GM12878 (cell line): ENCODE results near the gene RPS6KA2.

Experiments used
- CHD1 ChIP-seq: IDR thresholded peaks from 2 replicates; pipeline ENCODE4 v1.6.1; 2012; ENCODE audit warnings: low read depth, low read length, improper control_type of control experiment
- GATAD2B ChIP-seq: fragments of 450-650 bp; conservative IDR thresholded peaks from 2 replicates; pipeline ENCODE4 v1.6.1; 2017; ENCODE audit warnings: low read depth, mild to moderate bottlenecking, moderate library complexity
- HDAC6 ChIP-seq: fragments of 200-600 bp; sonication (generic); IDR thresholded peaks from one replicate; pipeline ENCODE4 v1.8.0; 2017; ENCODE audit warnings: antibody characterized with exemption; ENCODE audit not compliant: unreplicated experiment
- NFYA ChIP-seq: IDR thresholded peaks from 2 replicates; pipeline ENCODE4 v1.6.1; 2011; ENCODE audit warnings: low read depth, mild to moderate bottlenecking, low read length, improper control_type of control experiment, borderline replicate concordance
- PAX8 ChIP-seq: fragments of 450-650 bp; IDR thresholded peaks from 2 replicates; pipeline ENCODE4 v1.6.1; 2017; ENCODE audit warnings: mild to moderate bottlenecking, moderate library complexity
- POLR2A ChIP-seq: IDR thresholded peaks from 2 replicates; pipeline ENCODE4 v1.6.1; 2011; ENCODE audit warnings: low read depth, mild to moderate bottlenecking, low read length
- SIX5 ChIP-seq: IDR thresholded peaks from 2 replicates; pipeline ENCODE4 v1.6.1; 2011; ENCODE audit warnings: mild to moderate bottlenecking, low read depth, low read length, moderate library complexity; ENCODE audit not compliant: severe bottlenecking
- STAT1 ChIP-seq: fragments of 450-650 bp; conservative IDR thresholded peaks from 2 replicates; pipeline ENCODE4 v1.6.1; 2014; ENCODE audit warnings: antibody characterized with exemption, mild to moderate bottlenecking
- TF ChIP-seq, protein P1 (sequence below), 3 experiments: IDR thresholded peaks in 2 of 3; conservative IDR thresholded peaks in 1 of 3; 2 replicates each; pipeline ENCODE4 v1.5.1; 2011; ENCODE audit warnings: low read depth in 3 of 3, low read length in 3 of 3, mild to moderate bottlenecking in 3 of 3, control low read depth in 2 of 3, moderate library complexity in 2 of 3, inconsistent platforms in 1 of 3, mixed read lengths in 1 of 3; ENCODE audit not compliant: control insufficient read depth in 2 of 3, insufficient read depth in 1 of 3; ENCODE audit errors: extremely low read depth in 1 of 3

DNA sequence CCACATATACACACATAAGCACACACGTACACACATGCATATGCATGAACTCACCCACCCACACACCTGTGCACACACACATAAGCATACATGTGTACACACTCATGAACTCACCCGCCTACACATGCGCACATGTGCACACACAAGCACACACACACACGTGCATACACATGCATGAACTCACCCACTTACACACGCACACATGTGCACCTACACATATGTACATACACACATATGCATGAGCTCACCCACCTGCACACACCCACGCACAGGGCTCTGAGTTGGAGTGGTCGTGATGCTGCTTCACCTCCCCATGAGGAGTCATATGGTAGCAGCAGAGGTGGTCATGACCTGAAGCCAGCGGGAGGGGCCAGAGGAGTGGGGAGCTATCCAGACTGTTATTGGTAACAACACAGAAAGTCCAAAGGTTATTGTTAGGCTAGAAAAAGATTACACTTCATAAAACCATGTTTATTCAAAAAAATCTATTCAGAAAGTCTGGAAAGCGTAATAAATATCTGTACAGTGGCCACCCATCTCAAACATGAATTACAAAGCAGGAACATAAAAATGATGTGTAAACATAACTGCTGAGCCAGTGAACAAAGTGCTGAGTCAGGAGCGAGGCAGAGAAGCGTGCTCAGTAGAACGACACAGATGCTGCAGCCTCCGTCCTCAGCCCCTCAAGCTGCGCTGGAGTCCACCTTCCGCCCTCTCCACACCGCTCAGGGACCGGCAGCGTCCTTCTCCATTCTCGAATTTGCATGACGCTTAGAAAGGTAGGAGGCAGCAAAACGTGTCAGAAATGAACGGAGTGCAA is 217.9 kb downstream of the RPS6KA2 start:
- TF ChIP-seq, protein P1, sequence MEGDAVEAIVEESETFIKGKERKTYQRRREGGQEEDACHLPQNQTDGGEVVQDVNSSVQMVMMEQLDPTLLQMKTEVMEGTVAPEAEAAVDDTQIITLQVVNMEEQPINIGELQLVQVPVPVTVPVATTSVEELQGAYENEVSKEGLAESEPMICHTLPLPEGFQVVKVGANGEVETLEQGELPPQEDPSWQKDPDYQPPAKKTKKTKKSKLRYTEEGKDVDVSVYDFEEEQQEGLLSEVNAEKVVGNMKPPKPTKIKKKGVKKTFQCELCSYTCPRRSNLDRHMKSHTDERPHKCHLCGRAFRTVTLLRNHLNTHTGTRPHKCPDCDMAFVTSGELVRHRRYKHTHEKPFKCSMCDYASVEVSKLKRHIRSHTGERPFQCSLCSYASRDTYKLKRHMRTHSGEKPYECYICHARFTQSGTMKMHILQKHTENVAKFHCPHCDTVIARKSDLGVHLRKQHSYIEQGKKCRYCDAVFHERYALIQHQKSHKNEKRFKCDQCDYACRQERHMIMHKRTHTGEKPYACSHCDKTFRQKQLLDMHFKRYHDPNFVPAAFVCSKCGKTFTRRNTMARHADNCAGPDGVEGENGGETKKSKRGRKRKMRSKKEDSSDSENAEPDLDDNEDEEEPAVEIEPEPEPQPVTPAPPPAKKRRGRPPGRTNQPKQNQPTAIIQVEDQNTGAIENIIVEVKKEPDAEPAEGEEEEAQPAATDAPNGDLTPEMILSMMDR (IDR thresholded peaks at IDR 0.05 in 2 of 3, conservative IDR thresholded peaks at IDR 0.05 in 1 of 3; ENCODE audit: control insufficient read depth in 2 of 3, extremely low read depth in 1 of 3, insufficient read depth in 1 of 3, low read depth in 3 of 3, low read length in 3 of 3) = no peak
- TF ChIP-seq CHD1 (no peak), NFYA (no peak), SIX5 (no peak), STAT1 (no peak), HDAC6 (no peak), POLR2A (no peak), PAX8 (no peak), GATAD2B (no peak)
